Daoy (cell line): ENCODE measurements around the gene LMF1. TPM values are rescaled to one million over a fixed set of nuclear protein-coding genes. Genes with fewer than 3 reads are reported as not detected.
"Not testable (repeated sequence)": the region's sequence is repeated elsewhere in the genome, so short reads cannot be mapped to it uniquely, and the experiment has no call there.

Experiments used
- DNase-seq: peaks from one replicate; pipeline ENCODE4 v3.0.0-alpha.2; 2015; ENCODE audit warnings: low read depth
- total RNA-seq: library from RNA; depleted of rRNA; stranded (reverse); fragments of >200 nt; shearing (Covaris generic); gene quantifications from 2 replicates; pipeline ENCODE4 v1.2.3, GENCODE V29; 2014

LMF1 gene
- total RNA-seq, 1 experiment from 2014 or later = 2.6 TPM

DNA sequence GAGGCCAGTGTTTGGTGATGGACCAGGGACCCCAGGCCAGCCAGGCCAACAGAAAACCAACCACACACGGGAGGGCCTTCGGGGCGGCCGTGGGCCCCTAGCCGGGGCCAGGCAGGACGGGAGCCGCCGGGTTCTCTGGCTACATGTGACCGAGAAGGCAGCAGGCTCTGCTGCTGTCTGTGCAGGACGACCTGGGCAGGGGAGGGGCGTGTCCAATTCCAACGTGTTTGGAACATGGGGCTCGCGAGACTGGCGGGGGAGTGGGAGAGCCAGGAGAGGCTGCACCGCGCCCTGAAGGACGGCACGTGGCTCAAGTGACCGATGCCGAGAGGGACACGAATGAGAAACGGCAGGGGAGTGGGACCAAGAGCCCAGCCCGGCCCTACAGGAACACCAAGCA lies 75.4 kb downstream of the LMF1 start:
- no peak for DNase-seq

DNA sequence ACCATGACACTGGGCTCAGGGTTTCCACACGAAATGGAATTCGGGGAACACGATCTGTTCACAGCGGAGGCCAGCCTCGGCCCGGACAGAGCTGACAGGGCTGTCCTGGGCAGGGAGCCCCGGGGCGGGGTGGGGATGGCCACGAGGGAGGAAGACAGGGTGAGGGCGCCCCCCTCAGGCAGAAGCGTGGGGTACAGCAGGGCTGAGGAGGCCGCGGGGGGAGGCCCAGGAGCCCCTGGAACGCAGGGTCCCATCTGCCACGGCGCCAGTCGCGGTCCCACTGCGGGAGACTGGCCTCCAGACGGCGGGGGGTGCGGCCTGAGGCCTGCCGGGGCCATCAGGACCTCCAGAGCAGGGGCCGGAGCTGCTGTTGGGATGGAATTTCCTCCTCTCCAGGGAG lies 75.9 kb downstream of the LMF1 start:
- DNase-seq = no peak

- DNase-seq = no peak
Observed at GRCh38 chr16:894136-894535, 76.6 kb downstream of the LMF1 start.

DNA sequence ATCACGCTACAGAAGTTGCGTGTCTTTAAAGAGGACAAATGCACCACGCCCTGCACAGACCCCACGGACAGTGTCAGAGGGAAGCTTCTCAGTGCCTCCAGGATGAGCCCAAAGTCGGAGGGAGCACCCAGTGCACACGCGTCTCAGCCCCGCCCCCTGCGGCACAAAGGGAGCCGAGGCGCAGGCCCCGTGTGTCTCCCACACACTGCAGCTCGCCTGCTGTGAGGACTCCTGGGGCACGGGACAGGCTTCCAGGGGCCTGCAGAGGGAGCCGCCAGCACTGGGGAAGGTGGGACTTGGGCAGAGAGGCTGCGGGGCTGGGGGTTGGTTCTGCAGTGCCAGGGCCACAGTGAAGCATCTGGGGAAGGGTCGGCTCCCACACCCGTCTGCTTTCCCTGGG lies 77.4 kb downstream of the LMF1 start:
- DNase-seq = no peak

DNA sequence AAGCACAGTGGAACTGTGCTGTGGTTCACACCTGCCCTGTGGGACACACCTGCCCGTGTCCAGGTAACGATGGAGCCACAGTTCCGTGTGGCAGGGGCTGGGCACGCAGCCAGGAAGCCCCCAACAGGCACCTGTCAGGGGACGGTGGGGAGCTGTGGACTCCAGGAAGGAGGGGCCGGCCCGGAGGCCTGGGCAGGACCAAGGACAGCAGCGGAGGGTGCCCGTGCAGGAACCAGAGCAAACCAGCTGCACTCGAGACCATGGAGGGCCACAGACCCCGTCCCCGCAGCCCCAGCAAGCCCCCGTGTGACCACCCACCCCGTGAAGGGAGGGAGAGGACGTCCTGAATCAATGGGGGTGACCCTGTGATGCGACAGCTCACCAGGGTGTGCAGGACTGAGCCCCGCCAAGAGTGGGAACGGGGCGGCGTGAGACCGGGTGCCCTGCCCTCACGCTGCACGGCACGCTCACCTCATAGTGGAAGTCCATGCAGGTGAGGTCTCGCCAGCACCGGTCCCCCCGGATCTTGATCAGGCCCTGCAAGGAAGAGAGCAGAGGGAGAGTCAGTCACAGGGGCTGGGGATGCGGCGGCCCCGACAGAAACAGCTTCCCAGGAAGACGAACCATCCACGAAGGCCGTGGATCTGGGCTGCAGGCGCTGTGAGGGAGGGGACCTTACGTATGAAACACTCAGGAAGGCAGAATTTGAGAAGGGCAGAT lies 78.1 kb downstream of the LMF1 start:
- no peak for DNase-seq

- no peak for DNase-seq
Observed at GRCh38 chr16:892006-892405, 78.8 kb downstream of the LMF1 start.

DNA sequence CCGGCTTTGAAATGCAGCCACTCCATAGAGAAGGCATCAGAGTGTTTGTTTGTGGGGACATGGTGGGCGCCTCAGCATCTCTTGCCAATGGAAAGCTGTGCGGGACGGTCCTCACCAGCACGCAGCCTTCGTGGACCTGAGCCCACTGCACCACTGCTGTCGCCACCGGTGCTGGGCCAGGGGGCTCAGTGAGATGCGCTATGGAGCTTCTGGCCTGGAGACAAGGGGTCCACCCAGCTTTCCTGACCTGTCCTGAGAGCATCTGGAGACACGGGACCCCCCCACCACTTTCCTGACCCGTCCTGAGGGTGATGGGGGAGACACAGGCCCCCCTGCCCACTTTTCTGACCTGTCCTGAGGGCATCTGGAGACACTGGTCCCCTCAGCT lies 79.4 kb downstream of the LMF1 start:
- DNase-seq = no peak

DNA sequence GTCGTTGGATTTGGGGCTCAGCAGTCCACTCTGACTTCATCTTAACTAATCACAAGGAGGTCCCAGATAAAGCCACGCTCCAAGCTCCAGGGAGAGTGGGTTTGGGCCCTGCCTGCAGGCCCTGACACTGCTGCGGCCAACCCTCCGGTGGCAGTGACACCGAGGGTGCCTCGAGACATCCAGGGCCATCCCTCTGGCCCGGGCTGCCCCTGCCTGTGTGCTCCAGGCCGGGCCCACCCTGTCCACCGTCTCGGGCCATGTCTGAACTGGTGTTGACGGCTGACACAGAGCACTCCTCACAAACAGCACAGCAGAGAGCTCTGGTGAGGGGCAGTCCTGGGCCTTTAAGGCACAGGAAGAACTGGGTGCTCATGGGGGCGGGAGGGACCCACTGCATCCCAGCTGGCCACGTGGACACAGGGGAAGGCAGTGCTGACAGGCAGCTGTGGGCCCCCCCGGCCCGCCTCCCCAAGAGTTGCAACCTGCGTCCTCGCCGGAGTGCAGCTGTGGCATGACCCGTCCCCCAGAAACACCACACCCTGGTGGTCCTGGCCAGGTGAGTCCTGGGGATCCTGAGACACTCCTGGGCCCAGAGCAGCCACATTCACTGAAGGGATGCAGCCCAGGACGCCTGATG lies 80.0 kb downstream of the LMF1 start:
- DNase-seq = no peak

GRCh38 chr16:890217-890616 lies 80.6 kb downstream of the LMF1 start:
- DNase-seq = no peak

DNA sequence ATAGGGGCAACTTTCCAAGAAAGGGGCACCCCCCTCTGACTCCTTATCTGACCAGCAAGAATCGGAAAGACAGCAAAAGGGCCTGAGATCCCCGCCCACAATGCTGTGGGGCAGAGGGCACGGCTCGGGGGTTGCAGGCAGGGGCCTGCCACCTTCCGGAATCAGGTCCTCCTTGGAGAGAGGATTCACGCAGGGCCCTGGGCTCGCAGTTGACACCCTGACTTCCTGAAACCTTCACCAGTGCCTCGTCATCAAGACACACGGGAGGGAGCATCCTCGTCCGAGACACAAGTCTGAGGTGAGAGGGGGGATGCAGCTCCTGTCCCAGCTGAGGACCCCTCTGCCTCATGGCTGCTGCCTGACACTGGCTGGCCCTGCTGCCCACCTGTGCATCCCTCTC lies 81.2 kb downstream of the LMF1 start:
- no peak for DNase-seq

DNA sequence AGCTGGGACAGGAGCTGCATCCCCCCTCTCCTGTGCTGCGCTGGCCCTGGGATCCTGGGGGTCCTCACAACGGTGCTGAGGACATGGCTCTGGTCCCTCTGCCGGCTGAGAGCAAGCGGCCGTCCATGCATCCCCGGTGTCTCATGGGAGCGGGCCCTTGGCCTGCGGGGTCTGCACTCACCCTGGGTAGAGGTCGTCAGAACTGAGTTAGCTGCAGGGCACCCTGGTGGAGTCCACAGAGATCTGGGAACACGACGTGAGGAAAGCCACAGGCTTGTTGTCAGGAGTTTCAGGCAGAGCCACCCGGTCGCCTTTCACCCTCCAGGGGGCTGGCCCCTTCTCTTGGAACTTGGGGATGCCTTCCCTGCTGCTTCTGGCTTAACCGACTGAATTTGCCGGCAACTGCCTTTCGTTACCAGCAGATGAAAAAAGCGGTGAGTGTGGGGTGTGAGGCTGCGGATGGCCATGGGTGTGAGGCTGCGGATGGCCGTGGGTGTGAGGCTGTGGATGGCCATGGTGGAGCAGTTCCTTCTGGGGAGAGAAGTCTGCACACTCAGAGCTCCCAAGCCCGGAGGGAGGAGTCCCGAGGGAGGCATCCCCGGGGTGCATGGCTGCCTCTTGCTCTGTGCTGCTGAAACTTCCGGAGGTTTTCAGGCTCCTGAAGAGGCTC lies 81.7 kb downstream of the LMF1 start:
- no peak for DNase-seq

DNA sequence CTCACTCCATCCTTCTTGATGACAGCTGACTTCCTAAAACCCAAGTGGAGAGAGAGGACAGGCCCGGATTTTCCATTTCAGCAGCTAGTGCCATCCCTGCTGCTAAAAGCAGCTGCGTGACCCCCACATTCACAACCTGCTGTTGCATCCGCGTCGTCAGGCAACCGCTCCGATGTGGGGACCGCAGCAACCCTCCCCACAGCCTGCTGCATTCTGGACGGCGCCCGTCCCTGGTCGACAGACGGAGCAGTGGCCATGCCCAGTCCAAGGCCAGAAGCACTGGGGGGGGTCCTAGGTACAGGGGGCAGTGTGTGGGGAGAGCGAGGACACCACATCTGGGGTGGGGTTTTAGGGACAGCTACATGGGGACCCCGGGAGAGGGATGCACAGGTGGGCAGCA lies 82.3 kb downstream of the LMF1 start:
- not testable (repeated sequence) for DNase-seq

DNA sequence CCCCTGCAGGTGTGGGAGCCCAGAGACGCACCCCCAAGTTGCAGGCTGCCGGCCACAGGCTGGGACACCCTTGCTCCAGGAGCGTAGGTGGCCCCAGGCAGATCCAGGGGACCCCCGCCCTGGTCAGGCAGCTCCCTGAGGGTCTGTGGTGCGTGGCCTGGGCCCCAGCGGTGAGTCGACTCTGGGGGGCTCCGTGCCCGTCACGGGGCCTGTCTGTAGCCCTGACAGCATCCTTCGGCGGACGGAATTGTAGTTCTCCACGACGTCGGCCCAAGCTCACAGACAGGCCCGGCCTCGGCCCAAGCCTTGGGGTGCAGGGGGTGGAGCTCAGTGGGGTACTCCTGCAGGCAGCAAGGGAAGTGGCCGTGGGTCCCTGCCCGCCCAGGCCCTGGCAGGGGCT lies 82.9 kb downstream of the LMF1 start:
- DNase-seq = no peak

GRCh38 chr16:886802-887731 lies 83.7 kb downstream of the LMF1 start:
- DNase-seq = no peak

GRCh38 chr16:886084-886543 lies 84.7 kb downstream of the LMF1 start:
- DNase-seq = no peak

- no peak for DNase-seq
Observed at GRCh38 chr16:885391-885790, 85.4 kb downstream of the LMF1 start.

GRCh38 chr16:884232-884631 lies 86.6 kb downstream of the LMF1 start:
- DNase-seq = no peak

DNA sequence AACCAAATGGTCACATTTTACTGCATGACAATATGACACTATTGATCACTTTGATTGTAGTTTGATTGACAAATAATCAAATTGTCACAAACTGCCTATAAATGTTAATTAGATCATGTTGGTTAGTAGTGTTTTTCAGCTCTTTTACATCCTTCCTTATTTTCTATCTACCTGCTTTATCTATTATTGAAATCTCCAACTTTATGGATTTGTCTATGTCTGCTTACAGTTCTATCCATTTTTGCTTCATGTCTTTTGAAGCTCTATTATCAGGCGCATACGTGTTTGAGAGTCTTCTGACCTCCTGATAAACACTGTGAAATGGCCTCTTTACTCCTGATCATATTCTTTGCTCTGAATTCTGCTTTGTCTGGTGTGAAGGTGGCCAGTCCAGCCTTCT lies 87.0 kb downstream of the LMF1 start:
- no peak for DNase-seq

- no peak for DNase-seq
Observed at GRCh38 chr16:883340-883739, 87.4 kb downstream of the LMF1 start.

DNA sequence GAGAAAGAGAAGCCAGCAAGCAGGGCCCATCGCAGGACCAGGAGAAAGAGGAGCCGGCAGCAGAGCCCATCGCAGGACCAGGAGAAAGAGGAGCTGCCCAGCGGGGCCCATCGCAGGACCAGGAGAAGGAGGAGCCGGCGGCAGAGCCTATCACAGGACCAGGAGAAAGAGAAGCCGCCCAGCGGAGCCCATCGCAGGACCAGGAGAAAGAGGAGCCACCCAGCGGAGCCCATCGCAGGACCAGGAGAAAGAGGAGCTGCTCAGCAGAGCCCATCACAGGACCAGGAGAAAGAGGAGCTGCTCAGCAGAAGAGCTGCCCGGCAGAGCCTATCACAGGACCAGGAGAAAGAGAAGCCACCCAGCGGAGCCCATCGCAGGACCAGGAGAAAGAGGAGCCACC lies 88.1 kb downstream of the LMF1 start:
- DNase-seq = not testable (repeated sequence)

DNA sequence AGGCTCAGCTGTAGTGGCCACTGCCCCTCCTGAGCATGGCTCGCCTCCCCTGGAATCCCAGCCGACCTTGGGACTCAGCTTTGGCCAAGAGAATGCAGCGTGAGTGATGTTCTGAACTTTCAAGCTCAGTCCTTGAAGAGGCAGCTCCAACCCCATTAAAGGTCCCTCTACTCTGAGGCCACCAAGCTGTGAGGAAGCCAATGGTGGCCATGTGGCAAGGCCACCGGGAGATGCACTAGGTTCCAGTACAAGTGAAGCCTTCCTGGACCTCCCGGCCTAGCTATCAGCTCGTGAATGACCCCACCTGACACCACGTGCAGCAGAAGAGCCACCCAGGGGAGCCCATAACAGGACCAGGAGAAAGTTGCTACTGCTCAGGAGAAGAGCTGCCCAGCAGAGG lies 88.5 kb downstream of the LMF1 start:
- DNase-seq = no peak
